Muscle layer of colon (tissue), 2 donors: Measurements from ENCODE around the gene ANO9.
"Not testable (repeated sequence)": the region's sequence is repeated elsewhere in the genome, so short reads cannot be mapped to it uniquely, and the experiment has no call there.

ENCODE experiments used
- H3K27ac ChIP-seq: one replicate; pipeline ENCODE4 v1.7.0; 2013; ENCODE audit warnings: low read depth, mild to moderate bottlenecking, low read length, moderate library complexity
- H3K27me3 ChIP-seq, 2 donors: one replicate each; pipeline ENCODE4 v1.7.0; 2013; ENCODE audit warnings: low read length in 2 of 2, mild to moderate bottlenecking in 2 of 2; ENCODE audit not compliant: insufficient read depth in 2 of 2, control insufficient read depth in 1 of 2
- H3K36me3 ChIP-seq: one replicate; pipeline ENCODE4 v1.7.0; 2013; ENCODE audit warnings: mild to moderate bottlenecking, low read length; ENCODE audit not compliant: insufficient read depth
- H3K4me1 ChIP-seq: one replicate; pipeline ENCODE4 v1.7.0; 2013; ENCODE audit warnings: mild to moderate bottlenecking, low read length; ENCODE audit not compliant: insufficient read depth
- H3K4me3 ChIP-seq, 2 donors: one replicate each; pipeline ENCODE4 v1.7.0; 2013; ENCODE audit warnings: low read length in 2 of 2, low read depth in 1 of 2, mild to moderate bottlenecking in 1 of 2, moderate library complexity in 1 of 2
- H3K9ac ChIP-seq: one replicate; pipeline ENCODE4 v1.7.0; 2013; ENCODE audit warnings: low read length
- H3K9me3 ChIP-seq: one replicate; pipeline ENCODE4 v1.7.0; 2013; ENCODE audit warnings: mild to moderate bottlenecking, low read length
- donor health status: abdominal sarcoma.
- donor health status: Adenocarcinoma of cecum.

The ANO9 gene

GRCh38 chr11:429391-429790 lies 12.4 kb downstream of the ANO9 start:
- H3K9me3 ChIP-seq, result no peaks in the 10 kb centered on the region
- H3K4me3 ChIP-seq, result no peak overlapping the region
- no peaks in the 10 kb centered on the region for H3K4me1 ChIP-seq
- H3K27ac ChIP-seq, result no peak overlapping the region
- H3K9ac ChIP-seq, result no peak overlapping the region
- no peaks in the 10 kb centered on the region for H3K36me3 ChIP-seq
- H3K27me3 ChIP-seq, result peaks cover 0 to 4% of the 10 kb centered on the region in 2 donors

- no peaks in the 10 kb centered on the region for H3K4me1 ChIP-seq
- H3K27me3 ChIP-seq, result peaks cover 0 to 4% of the 10 kb centered on the region in 2 donors
- H3K9ac ChIP-seq, result no peak overlapping the region
- H3K27ac ChIP-seq, result no peak overlapping the region
- H3K4me3 ChIP-seq, result no peak overlapping the region
- no peaks in the 10 kb centered on the region for H3K9me3 ChIP-seq
- H3K36me3 ChIP-seq, result no peaks in the 10 kb centered on the region
Measured at GRCh38 chr11:428295-428694, 13.5 kb downstream of the ANO9 start.

- Histone ChIP-seq H3K27ac (no peak overlapping the region), H3K4me1 (no peaks in the 10 kb centered on the region), H3K36me3 (no peaks in the 10 kb centered on the region), H3K4me3 (no peak overlapping the region), H3K27me3 (no peaks in the 10 kb centered on the region), H3K9me3 (no peaks in the 10 kb centered on the region), H3K9ac (no peak overlapping the region)
Measured at GRCh38 chr11:426851-427250, 15.0 kb downstream of the ANO9 start.

- peaks cover 0 to 3% of the 10 kb centered on the region in 2 donors for H3K27me3 ChIP-seq
- no peaks in the 10 kb centered on the region for H3K9me3 ChIP-seq
- no peak overlapping the region for H3K27ac ChIP-seq
- no peak overlapping the region for H3K4me3 ChIP-seq
- H3K9ac ChIP-seq, result no peak overlapping the region
- H3K36me3 ChIP-seq, result no peaks in the 10 kb centered on the region
- no peaks in the 10 kb centered on the region for H3K4me1 ChIP-seq
Measured at GRCh38 chr11:425301-425700, 16.5 kb downstream of the ANO9 start.

GRCh38 chr11:424766-425165 lies 17.0 kb downstream of the ANO9 start:
- not testable (repeated sequence) for H3K4me1 ChIP-seq, H3K9me3 ChIP-seq, H3K27me3 ChIP-seq, H3K4me3 ChIP-seq, H3K27ac ChIP-seq, H3K9ac ChIP-seq, H3K36me3 ChIP-seq

GRCh38 chr11:424232-424631 lies 17.6 kb downstream of the ANO9 start:
- H3K9me3 ChIP-seq, result no peaks in the 10 kb centered on the region
- H3K4me3 ChIP-seq, result no peak overlapping the region
- H3K9ac ChIP-seq, result no peak overlapping the region
- no peaks in the 10 kb centered on the region for H3K4me1 ChIP-seq
- peaks cover 0 to 13% of the 10 kb centered on the region in 2 donors for H3K27me3 ChIP-seq
- no peak overlapping the region for H3K27ac ChIP-seq
- no peaks in the 10 kb centered on the region for H3K36me3 ChIP-seq

GRCh38 chr11:422249-422656 lies 19.6 kb downstream of the ANO9 start:
- Histone ChIP-seq H3K4me3 (no peak overlapping the region), H3K9ac (no peak overlapping the region), H3K9me3 (no peaks in the 10 kb centered on the region), H3K27me3 (peaks cover 6 to 33% of the 10 kb centered on the region in 2 donors), H3K36me3 (no peaks in the 10 kb centered on the region), H3K27ac (no peak overlapping the region), H3K4me1 (no peaks in the 10 kb centered on the region)

- no peaks in the 10 kb centered on the region for H3K4me1 ChIP-seq
Measured at GRCh38 chr11:420911-421321, 20.9 kb downstream of the ANO9 start.

GRCh38 chr11:420054-420910 lies 21.5 kb downstream of the ANO9 start:
- Histone ChIP-seq H3K27ac (no peak overlapping the region), H3K27me3 (peaks cover 6 to 52% of the 10 kb centered on the region in 2 donors), H3K4me1 (no peaks in the 10 kb centered on the region), H3K9me3 (no peaks in the 10 kb centered on the region), H3K9ac (no peak overlapping the region), H3K36me3 (no peaks in the 10 kb centered on the region), H3K4me3 (no peak overlapping the region)

More at GRCh38 chr11:420911-421321, 20.9 kb downstream of the ANO9 start:
- Histone ChIP-seq H3K9me3 (no peaks in the 10 kb centered on the region), H3K27ac (no peak overlapping the region), H3K4me3 (no peak overlapping the region), H3K36me3 (no peaks in the 10 kb centered on the region), H3K27me3 (peaks cover 6 to 45% of the 10 kb centered on the region in 2 donors), H3K9ac (no peak overlapping the region)

- peaks cover 6 to 54% of the 10 kb centered on the region in 2 donors for H3K27me3 ChIP-seq
Measured at GRCh38 chr11:419248-420005, 22.4 kb downstream of the ANO9 start.

GRCh38 chr11:418343-419247 lies 23.2 kb downstream of the ANO9 start:
- Histone ChIP-seq H3K27me3 (peaks cover 6 to 54% of the 10 kb centered on the region in 2 donors), H3K9ac (no peak overlapping the region), H3K4me1 (no peaks in the 10 kb centered on the region), H3K9me3 (no peaks in the 10 kb centered on the region), H3K27ac (no peak overlapping the region), H3K36me3 (no peaks in the 10 kb centered on the region), H3K4me3 (no peak overlapping the region)

More at GRCh38 chr11:419248-420005, 22.4 kb downstream of the ANO9 start:
- Histone ChIP-seq H3K4me3 (no peak overlapping the region), H3K4me1 (no peaks in the 10 kb centered on the region), H3K9ac (no peak overlapping the region), H3K36me3 (no peaks in the 10 kb centered on the region), H3K27ac (no peak overlapping the region), H3K9me3 (no peaks in the 10 kb centered on the region)
